ENCODE measurements around the gene CCN5.
"Not testable (repeated sequence)": the region's sequence is repeated elsewhere in the genome, so short reads cannot be mapped to it uniquely, and the experiment has no call there.

The CCN5 gene

DNA sequence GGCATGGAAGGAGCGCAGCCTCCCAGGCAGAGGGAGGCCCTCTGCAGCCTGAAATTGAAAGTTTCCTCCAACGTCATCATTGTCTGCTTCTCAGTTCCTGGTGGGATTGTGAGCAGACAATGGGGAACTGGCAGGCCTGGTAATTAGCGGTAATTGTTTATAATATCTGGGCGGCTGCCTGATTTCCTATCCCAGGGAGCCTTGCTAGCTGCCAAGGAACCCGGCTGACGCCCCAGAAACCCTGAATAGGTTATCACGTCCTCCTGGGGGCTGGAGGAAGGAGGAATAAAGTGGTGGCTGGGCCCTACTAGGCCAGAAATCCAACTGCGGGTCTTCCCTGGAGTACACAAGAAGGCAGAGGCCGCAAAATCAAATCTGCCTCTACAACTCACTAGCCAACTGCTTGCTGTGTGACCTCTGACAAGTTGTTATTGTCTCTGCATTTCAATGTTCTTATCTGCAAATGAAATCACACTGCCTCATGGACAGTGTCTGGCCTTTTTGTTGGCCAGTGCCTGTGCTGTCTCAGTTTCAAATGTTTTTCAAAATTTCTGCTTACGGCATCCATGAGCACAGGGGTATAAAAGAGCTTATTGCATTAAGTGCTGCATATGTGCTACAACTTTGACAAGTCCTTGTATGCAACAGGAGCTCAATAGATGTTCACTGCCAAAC is 47.4 kb downstream of the CCN5 start:
- no peak for DNase-seq

GRCh38 chr20:44763798-44764197 is 48.6 kb downstream of the CCN5 start:
- not testable (repeated sequence) for DNase-seq

DNA sequence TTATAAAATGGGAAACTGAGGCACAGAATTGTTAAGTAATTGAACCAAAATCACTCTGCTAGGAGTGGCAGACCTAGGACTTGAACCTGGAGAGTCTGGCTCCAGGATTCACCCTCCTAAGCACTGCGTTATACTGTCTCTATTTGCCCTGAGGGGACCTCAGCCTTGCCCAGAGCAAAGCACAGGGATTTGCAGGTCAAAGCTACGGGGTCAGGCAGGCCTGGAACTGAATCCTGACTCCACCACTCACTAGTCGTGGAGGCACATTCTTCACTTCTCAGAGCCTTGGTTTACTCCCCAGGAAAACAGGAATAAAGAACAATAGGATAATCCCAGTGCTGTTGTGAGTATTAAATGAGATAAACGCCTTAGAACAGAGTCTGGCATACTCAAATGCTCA is 49.9 kb downstream of the CCN5 start:
- DNase-seq, result no peak

GRCh38 chr20:44765701-44766347 is 50.7 kb downstream of the CCN5 start:
- no peak for DNase-seq

GRCh38 chr20:44768256-44768655 is 53.1 kb downstream of the CCN5 start:
- no peak for DNase-seq

- DNase-seq, result no peak
These were observed 53.8 kb downstream of the CCN5 start for GRCh38 chr20:44768854-44769480.

- no peak for DNase-seq
These were observed 54.3 kb downstream of the CCN5 start for GRCh38 chr20:44769481-44769863.

DNA sequence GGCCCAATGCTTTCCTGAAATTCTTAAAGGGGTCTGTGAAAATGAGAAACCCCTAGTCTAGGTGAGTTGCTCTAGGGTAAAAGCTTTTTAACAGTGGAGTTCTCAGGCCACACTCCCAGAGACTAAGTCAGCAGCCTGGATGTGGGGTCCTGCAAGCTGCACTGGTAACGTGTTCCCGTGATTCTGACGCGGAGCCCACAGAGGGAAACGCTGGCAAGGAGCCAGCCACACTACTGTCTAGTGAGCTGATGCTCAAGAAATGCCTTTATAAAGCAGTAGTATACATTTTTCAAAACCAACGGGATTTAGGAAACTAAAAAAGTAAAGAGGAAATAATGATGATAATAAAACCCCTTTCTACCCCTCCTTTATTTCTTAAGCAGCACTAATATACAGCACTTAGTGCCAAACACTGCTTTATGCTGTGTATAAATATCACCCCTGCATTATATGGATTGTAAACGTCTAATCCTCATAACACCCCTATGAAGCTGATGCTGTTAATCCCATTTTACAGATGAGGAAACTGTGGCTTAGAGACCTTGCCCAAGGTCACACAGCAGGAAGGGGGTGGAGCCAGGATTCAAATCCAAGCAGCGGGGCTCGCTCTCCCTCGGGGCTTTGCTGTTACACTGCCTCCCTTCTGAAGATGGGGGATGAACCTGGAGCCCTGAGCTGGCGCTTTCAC is 55.5 kb downstream of the CCN5 start:
- DNase-seq, result no peak

DNA sequence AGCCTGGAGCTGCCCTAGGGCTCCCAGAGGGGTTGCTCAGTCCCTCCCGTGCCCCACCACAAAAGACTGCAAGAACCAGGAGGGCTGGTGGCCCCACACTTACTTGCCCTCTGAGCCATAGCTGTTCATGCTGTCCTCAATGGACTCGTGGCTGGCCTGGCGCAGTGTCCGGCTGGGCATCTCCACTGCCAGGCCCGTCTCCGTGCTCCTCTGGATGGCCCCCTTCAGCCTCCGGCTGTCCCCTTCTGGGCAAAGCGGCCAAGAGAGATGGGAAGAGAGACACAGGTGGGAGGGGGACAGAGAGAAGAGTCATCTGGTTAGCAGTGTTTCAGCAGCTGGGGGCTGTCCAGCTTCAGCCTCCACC is 56.0 kb downstream of the CCN5 start:
- no peak for DNase-seq

DNA sequence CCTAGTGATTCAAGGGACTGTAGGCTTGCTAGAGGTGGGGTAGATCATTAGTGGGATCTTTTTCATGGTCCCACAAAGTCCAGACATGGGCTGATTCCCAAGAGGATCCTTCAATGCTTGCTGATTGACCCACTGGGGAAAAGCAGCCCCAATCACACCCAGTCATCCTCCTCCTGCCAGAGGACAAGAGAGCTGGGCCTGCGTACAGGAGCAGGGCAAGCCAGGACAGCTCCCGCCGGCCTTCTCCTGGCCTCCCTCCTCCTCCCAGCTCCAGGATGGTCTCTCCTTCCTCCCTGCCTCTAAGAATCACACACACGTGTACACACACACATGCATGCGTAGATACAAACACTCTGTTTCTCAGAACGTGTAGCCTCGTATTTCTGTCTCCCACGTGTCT is 57.5 kb downstream of the CCN5 start:
- no peak for DNase-seq

DNA sequence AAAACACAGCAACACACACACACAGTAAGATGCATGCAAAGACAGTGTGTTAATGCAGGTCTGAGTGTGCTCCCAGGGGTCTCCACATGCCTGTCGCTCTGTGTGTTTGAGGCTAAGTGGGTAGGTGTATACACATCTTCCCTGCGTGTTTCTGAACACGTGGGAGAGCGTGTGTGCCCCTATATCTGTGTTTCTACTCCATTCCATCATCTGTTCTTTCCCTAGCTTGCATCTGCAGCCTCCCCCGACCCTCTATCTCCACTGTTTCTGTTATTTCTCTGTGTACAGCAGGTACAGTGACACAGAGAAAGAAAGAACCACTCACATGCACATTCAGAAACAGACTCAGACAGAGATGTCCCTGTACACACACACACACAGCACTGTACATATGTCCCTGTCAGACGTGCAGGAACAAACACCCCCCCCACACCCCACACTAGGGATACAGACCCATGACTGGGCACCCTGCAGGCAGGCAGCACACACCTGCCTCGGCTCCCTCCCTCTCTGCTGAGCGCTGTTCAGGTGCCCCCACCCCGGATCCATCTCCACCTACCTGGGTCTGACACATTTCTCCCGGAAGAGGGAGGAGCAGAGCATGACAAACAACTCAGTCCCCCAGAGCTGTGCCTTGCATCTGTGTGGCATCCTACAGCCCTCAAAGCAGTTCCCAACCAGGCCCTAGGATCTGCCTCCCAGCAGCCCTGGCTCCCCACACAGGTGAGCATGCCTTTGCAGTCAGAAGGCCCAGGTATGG is 58.1 kb downstream of the CCN5 start:
- no peak for DNase-seq

- DNase-seq, result no peak
These were observed 61.8 kb downstream of the CCN5 start for GRCh38 chr20:44776980-44777379.

Measured in stimulated activated CD4-positive, alpha-beta T cell treated with anti-CD3 and anti-CD28 coated beads, Interleukin-2, amount 100 ng/mL, for 24 hours (primary cell).